HUES6 (cell line): Measurements from ENCODE around the gene VAMP5.
"Not testable (repeated sequence)": the region's sequence is repeated elsewhere in the genome, so short reads cannot be mapped to it uniquely, and the experiment has no call there.

Experiments used
- H3K27ac ChIP-seq: 2 replicates; pipeline ENCODE4 v1.7.0; 2013; ENCODE audit warnings: low read depth, mild to moderate bottlenecking, low read length, inconsistent platforms
- H3K27me3 ChIP-seq: 2 replicates; pipeline ENCODE4 v1.6.1; 2013; ENCODE audit warnings: low read length; ENCODE audit not compliant: control insufficient read depth, insufficient read depth
- H3K36me3 ChIP-seq: 2 replicates; pipeline ENCODE4 v1.6.1; 2013; ENCODE audit warnings: low read length; ENCODE audit not compliant: control insufficient read depth, insufficient read depth
- H3K4me1 ChIP-seq: 2 replicates; pipeline ENCODE4 v1.6.1; 2013; ENCODE audit warnings: low read length; ENCODE audit not compliant: control insufficient read depth, insufficient read depth
- H3K4me3 ChIP-seq: 2 replicates; pipeline ENCODE4 v1.5.1; 2013; ENCODE audit warnings: low read depth, low read length
- H3K9ac ChIP-seq: one replicate; pipeline ENCODE4 v1.6.1; 2013; ENCODE audit warnings: mild to moderate bottlenecking, low read length
- H3K9me3 ChIP-seq: 2 replicates; pipeline ENCODE4 v1.6.1; 2013; ENCODE audit warnings: low read depth, low read length; ENCODE audit not compliant: control insufficient read depth, insufficient read depth

Gene VAMP5

GRCh38 chr2:85614757-85615156, 30.5 kb downstream of the VAMP5 start:
- not testable (repeated sequence) for H3K9me3 ChIP-seq, H3K4me1 ChIP-seq, H3K27ac ChIP-seq, H3K27me3 ChIP-seq, H3K4me3 ChIP-seq, H3K9ac ChIP-seq
- H3K36me3 ChIP-seq, result peaks cover 23% of the 10 kb centered on the region

DNA sequence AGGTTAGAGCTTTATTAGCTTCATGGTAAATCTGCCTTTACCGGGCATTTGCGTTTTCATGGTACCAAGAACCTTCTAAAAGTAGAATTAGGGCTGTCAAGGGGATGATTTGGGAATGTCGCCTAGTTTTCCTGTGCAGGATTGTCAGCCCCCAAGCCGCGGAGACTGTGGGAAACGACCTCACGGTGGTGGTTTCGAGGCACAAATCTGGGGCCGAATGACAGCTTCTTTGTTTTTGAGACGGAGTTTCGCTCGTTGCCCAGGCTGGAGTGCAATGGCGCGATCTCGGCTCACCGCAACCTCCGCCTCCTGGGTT, 31.1 kb downstream of the VAMP5 start:
- Histone ChIP-seq H3K9ac (no peak overlapping the region), H3K9me3 (no peaks in the 10 kb centered on the region), H3K4me1 (peaks cover 8% of the 10 kb centered on the region), H3K27ac (no peak overlapping the region; the same call in 1 of the 2 replicates), H3K36me3 (peaks cover 23% of the 10 kb centered on the region), H3K27me3 (no peaks in the 10 kb centered on the region), H3K4me3 (peak overlapping the region; percentile 71)

DNA sequence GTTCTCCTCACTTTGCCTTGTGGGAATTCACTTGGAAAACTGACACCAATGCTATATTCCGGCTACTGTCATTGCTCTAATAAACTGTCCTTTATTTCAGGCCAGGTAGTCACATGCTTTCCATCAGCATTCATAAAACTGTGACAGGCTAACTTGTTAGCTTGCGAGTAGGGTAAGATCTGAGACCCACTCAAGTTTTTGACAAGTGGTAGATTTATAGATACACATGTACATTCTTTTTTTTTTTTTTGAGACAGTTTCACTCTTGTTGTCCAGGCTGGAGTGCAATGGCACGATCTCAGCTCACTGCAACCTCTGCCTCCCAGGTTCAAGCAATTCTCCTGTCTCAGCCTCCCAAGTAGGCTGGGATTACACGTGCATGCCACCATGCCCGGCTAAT, 33.5 kb downstream of the VAMP5 start:
- not testable (repeated sequence) for H3K27ac ChIP-seq, H3K4me1 ChIP-seq, H3K27me3 ChIP-seq, H3K9me3 ChIP-seq
- Histone ChIP-seq H3K4me3 (peak overlapping the region; percentile 71; the same call in 1 of the 2 replicates), H3K9ac (peak overlapping the region; percentile 95), H3K36me3 (peaks cover 41% of the 10 kb centered on the region)

DNA sequence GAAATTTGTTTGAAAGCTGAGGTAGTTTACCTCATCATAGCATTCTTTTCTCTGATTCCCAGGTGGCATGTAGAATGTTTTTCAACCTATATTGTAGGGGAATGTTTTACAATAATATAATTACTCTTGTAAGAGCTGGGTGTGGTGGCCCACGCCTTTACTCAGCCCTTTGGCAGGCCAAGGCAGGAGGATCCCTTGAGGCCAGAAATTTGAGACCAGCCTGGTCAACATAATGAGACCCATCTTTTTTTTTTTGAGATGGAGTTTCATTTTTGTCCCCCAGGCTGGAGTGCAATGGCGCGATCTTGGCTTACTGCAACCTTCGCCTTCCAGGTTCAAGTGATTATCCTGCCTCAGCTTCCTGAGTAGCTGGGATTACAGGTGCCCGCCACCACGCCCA, 35.4 kb downstream of the VAMP5 start:
- H3K27me3 ChIP-seq, result no peaks in the 10 kb centered on the region
- H3K4me3 ChIP-seq, result no peak overlapping the region
- no peak overlapping the region for H3K9ac ChIP-seq
- H3K27ac ChIP-seq, result no peak overlapping the region
- peaks cover 8% of the 10 kb centered on the region for H3K4me1 ChIP-seq
- peaks cover 59% of the 10 kb centered on the region for H3K36me3 ChIP-seq
- no peaks in the 10 kb centered on the region for H3K9me3 ChIP-seq

DNA sequence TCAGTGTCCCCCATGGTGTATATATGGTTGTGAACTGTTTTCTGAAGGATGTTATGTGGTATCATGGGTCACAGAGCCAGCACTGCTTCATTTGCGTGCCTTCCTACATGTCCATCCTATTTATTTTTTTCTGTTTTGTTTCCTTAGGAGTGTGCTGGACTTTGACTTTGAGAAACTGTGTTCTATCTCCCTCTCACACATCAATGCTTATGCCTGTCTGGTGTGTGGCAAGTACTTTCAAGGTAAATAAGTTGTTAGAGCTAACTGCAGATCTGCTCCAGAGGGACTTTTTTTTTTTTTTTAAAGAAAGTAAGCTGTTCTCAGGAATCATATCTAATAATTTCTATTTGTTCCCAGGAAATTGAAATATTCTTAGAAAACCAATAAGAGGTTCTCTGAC, 37.1 kb downstream of the VAMP5 start:
- no peaks in the 10 kb centered on the region for H3K27me3 ChIP-seq
- H3K36me3 ChIP-seq, result peaks cover 76% of the 10 kb centered on the region
- H3K27ac ChIP-seq, result no peak overlapping the region
- H3K4me3 ChIP-seq, result no peak overlapping the region
- peaks cover 8% of the 10 kb centered on the region; the same call in 1 of the 2 replicates for H3K4me1 ChIP-seq
- H3K9me3 ChIP-seq, result no peaks in the 10 kb centered on the region
- no peak overlapping the region for H3K9ac ChIP-seq

- H3K27ac ChIP-seq, result no peak overlapping the region
- no peaks in the 10 kb centered on the region for H3K9me3 ChIP-seq
- H3K4me3 ChIP-seq, result no peak overlapping the region
- no peak overlapping the region for H3K9ac ChIP-seq
- no peaks in the 10 kb centered on the region for H3K4me1 ChIP-seq
- no peaks in the 10 kb centered on the region for H3K27me3 ChIP-seq
- H3K36me3 ChIP-seq, result peaks cover 91% of the 10 kb centered on the region
Measured at GRCh38 chr2:85623991-85624390, 39.8 kb downstream of the VAMP5 start.

DNA sequence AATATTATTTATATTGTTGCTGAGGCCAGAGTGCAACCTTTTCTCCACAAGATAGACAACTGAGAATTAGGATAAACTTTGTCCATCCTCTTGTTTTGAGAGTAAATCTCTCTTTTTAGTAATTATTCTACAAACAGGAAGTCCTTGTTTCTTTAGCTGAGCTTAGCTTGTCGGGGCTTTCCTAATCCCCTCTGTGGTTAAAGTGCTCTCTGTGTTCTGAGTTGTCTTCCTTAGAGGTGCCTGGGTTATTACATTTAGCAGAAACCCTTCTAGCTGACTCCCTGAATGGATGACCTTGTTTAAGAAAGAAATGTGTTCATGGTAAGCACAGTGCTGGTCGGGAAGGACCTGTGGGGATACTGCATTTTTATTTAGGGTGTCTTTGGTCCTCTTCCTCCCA, 44.4 kb downstream of the VAMP5 start:
- Histone ChIP-seq H3K9ac (no peak overlapping the region), H3K27ac (no peak overlapping the region), H3K9me3 (no peaks in the 10 kb centered on the region), H3K27me3 (no peaks in the 10 kb centered on the region), H3K4me1 (no peaks in the 10 kb centered on the region), H3K36me3 (peaks cover 94% of the 10 kb centered on the region), H3K4me3 (no peak overlapping the region)

DNA sequence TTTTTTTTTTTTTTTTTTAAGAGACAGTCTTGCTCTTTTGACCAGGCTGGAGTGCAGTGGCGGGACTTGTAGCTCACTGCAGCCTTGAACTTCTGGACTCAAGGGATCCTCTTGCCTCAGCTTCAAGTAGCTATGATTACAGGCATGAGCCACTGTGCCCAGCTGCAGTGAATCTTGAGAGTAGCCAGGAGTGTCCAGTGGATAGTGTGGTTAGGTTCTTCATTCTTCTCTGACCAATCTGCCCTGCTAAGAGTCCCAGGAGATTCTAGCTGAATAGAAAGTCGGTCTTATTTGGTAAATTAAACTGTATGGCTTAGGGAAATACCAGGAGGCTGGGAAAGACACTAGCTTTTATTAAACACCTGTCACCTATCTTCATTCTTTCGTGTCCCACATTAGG, 47.1 kb downstream of the VAMP5 start:
- Histone ChIP-seq H3K36me3 (peaks cover 91% of the 10 kb centered on the region), H3K27ac (no peak overlapping the region), H3K4me1 (no peaks in the 10 kb centered on the region), H3K27me3 (no peaks in the 10 kb centered on the region), H3K9ac (no peak overlapping the region), H3K9me3 (no peaks in the 10 kb centered on the region), H3K4me3 (no peak overlapping the region)

DNA sequence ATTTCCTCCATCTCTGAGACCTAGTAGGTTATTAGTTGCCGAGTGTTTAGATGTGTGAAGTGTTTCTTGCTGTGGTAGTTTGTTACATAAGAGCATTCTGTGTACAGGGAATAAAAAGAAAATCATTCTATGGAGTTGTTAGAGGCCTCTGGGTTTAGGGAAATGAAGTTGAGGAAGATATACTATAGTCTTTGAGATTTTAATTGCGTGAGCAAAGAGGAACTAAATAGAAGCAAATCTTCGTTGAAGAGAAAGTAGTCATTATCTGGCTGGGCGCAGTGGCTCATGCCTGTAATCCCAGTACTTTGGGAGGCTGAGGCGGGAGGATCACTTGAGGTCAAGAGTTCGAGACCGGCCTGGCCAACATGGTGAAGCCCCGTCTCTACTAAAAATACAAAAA, 50.8 kb downstream of the VAMP5 start:
- H3K9me3 ChIP-seq, result no peaks in the 10 kb centered on the region
- H3K4me3 ChIP-seq, result no peak overlapping the region
- H3K27me3 ChIP-seq, result no peaks in the 10 kb centered on the region
- no peak overlapping the region for H3K27ac ChIP-seq
- H3K4me1 ChIP-seq, result no peaks in the 10 kb centered on the region
- H3K9ac ChIP-seq, result no peak overlapping the region
- H3K36me3 ChIP-seq, result peaks cover 91% of the 10 kb centered on the region

DNA sequence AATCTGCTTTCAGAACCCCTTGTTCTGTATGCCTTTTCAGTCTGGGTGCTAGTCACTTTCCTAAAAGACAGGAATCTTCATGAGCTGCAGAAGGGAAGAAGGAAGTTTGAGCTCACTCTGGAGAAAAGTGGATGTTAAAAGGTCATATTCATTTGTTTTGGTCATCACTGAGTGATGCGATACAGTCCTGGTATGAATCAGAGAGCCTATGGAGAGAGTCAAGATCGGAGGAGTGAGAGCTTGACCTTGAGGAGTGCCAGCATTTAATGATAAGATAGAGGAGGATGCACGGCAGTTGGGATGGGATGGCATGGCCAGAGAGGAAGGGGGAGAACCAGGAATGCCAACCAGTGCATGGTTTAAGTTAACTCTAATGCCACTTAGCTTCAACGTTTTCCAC, 51.4 kb downstream of the VAMP5 start:
- H3K27ac ChIP-seq, result no peak overlapping the region
- no peaks in the 10 kb centered on the region for H3K4me1 ChIP-seq
- no peak overlapping the region for H3K4me3 ChIP-seq
- no peaks in the 10 kb centered on the region for H3K9me3 ChIP-seq
- H3K27me3 ChIP-seq, result no peaks in the 10 kb centered on the region
- peaks cover 90% of the 10 kb centered on the region for H3K36me3 ChIP-seq
- H3K9ac ChIP-seq, result no peak overlapping the region

DNA sequence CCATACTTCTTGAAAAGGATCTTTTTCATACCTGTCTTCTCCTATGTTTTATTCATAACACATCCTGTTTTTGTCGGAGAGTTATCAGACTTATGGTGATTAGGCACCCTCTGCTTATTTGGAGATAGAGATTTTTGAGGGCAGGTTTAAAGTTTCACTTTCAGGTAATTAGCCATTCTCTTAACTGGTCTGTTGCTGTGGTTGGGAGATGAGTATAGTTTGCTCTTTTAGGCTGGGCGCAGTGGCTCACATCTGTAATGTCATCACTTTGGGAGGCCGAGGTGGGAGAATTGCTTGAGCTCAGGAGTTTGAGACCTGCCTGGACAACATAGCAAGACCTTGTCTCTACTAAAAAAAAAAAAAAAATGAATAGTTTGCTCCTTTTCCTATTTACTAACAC, 58.5 kb downstream of the VAMP5 start:
- Histone ChIP-seq H3K4me3 (no peak overlapping the region), H3K27ac (no peak overlapping the region), H3K36me3 (peaks cover 97% of the 10 kb centered on the region), H3K4me1 (no peaks in the 10 kb centered on the region), H3K27me3 (no peaks in the 10 kb centered on the region), H3K9me3 (no peaks in the 10 kb centered on the region), H3K9ac (no peak overlapping the region)
